ENCODE data around the gene MST1. TPM values are rescaled to one million over a fixed set of nuclear protein-coding genes. Genes with fewer than 3 reads are reported as not detected.

The MST1 gene
- total RNA-seq, 1 donor from 2014 or later = 838 TPM

- ATAC-seq = no peak
- DNase-seq (ENCODE audit: low spot score) = no peak
Observed at GRCh38 chr3:49658711-49659110, 30.6 kb downstream of the MST1 start.

- DNase-seq (ENCODE audit: low spot score) (no peak), ATAC-seq (no peak)
Observed at GRCh38 chr3:49657208-49657915, 31.9 kb downstream of the MST1 start.

- ATAC-seq (no peak), DNase-seq (ENCODE audit: low spot score) (no peak)
Observed at GRCh38 chr3:49656541-49657112, 32.6 kb downstream of the MST1 start.

GRCh38 chr3:49655731-49656285, 33.5 kb downstream of the MST1 start:
- no peak for DNase-seq (ENCODE audit: low spot score)
- ATAC-seq = no peak

- ATAC-seq = peak; percentile 14
- DNase-seq (ENCODE audit: low spot score) = no peak
Observed at GRCh38 chr3:49654955-49655556, 34.2 kb downstream of the MST1 start.

- no peak for ATAC-seq
Observed at GRCh38 chr3:49654176-49654825, 35.0 kb downstream of the MST1 start.

GRCh38 chr3:49653621-49654020, 35.7 kb downstream of the MST1 start:
- no peak for ATAC-seq

More at GRCh38 chr3:49654176-49654825, 35.0 kb downstream of the MST1 start:
- DNase-seq (ENCODE audit: low spot score) = no peak

GRCh38 chr3:49652903-49653415, 36.3 kb downstream of the MST1 start:
- no peak for ATAC-seq

More at GRCh38 chr3:49653621-49654020, 35.7 kb downstream of the MST1 start:
- DNase-seq (ENCODE audit: low spot score) = no peak

GRCh38 chr3:49652218-49652902, 36.9 kb downstream of the MST1 start:
- ATAC-seq (no peak), DNase-seq (ENCODE audit: low spot score) (no peak)

More at GRCh38 chr3:49652903-49653415, 36.3 kb downstream of the MST1 start:
- DNase-seq (ENCODE audit: low spot score) = no peak

- DNase-seq (ENCODE audit: low spot score) = no peak
- ATAC-seq = no peak
Observed at GRCh38 chr3:49650637-49651036, 38.6 kb downstream of the MST1 start.

GRCh38 chr3:49650177-49650576, 39.1 kb downstream of the MST1 start:
- no peak for ATAC-seq
- no peak for DNase-seq (ENCODE audit: low spot score)

GRCh38 chr3:49649576-49649975, 39.7 kb downstream of the MST1 start:
- no peak for DNase-seq (ENCODE audit: low spot score)
- no peak for ATAC-seq

GRCh38 chr3:49648354-49649019, 40.8 kb downstream of the MST1 start:
- ATAC-seq (no peak), DNase-seq (ENCODE audit: low spot score) (no peak)

GRCh38 chr3:49647741-49648140, 41.5 kb downstream of the MST1 start:
- ATAC-seq (no peak), DNase-seq (ENCODE audit: low spot score) (no peak)

- DNase-seq (ENCODE audit: low spot score) (no peak), ATAC-seq (peak; percentile 38)
Observed at GRCh38 chr3:49646236-49646635, 43.0 kb downstream of the MST1 start.

GRCh38 chr3:49644684-49645083, 44.6 kb downstream of the MST1 start:
- no peak for DNase-seq (ENCODE audit: low spot score)
- peak; percentile 26 for ATAC-seq

GRCh38 chr3:49642708-49643145, 46.5 kb downstream of the MST1 start:
- no peak for ATAC-seq
- no peak for DNase-seq (ENCODE audit: low spot score)

- DNase-seq (ENCODE audit: low spot score) = no peak
- ATAC-seq = no peak
Observed at GRCh38 chr3:49641921-49642707, 47.2 kb downstream of the MST1 start.

GRCh38 chr3:49641292-49641691, 48.0 kb downstream of the MST1 start:
- ATAC-seq (no peak), DNase-seq (ENCODE audit: low spot score) (no peak)
